Panc1 (cell line): ENCODE measurements around the gene MID2. TPM values are rescaled to one million over a fixed set of nuclear protein-coding genes. Genes with fewer than 3 reads are reported as not detected.

Source experiments
- ATAC-seq: fragments of 200-7000 bp; cut with Tn5 transposase; 2 replicates; pipeline ENCODE4 v1.9.1; 2020; ENCODE audit warnings: mild to moderate bottlenecking, moderate library complexity
- Bru-seq: library from RNA; stranded (reverse); fragments of 400-500 nt; gene quantifications from one replicate; lab custom pipeline; 2021; lab: Mats Ljungman, UMichigan
- BruChase-seq, 2 experiments: library from RNA; stranded (reverse); fragments of 400-500 nt; gene quantifications; one replicate each; lab custom pipeline; 2021; lab: Mats Ljungman, UMichigan
- BruUV-seq: library from RNA; stranded (reverse); fragments of 400-500 nt; replicated peaks from 2 replicates; lab custom pipeline; 2021; lab: Mats Ljungman, UMichigan
- CTCF ChIA-PET: fragments of 300-600 bp; sonication (Branson Sonifier 250); formaldehyde crosslinking; loops from one replicate; lab custom pipeline; 2022; ENCODE audit warnings: antibody characterized with exemption; lab: Charles Lee
- POLR2A ChIA-PET: fragments of 300-600 bp; sonication (Branson Sonifier 250); formaldehyde crosslinking; loops from one replicate; lab custom pipeline; 2022; ENCODE audit warnings: antibody characterized with exemption; lab: Charles Lee
- DNase-seq: peaks from one replicate; pipeline ENCODE4 v3.0.0-alpha.2; 2010; ENCODE audit warnings: low read depth, low spot score
- H3K27ac ChIP-seq: 2 replicates; pipeline ENCODE4 v1.5.1; 2011; ENCODE audit warnings: mild to moderate bottlenecking, low read length, inconsistent platforms
- H3K27me3 ChIP-seq: fragments of 200-500 bp; sonication (Bioruptor generic); 2 replicates; pipeline ENCODE4 v1.6.0; 2014; ENCODE audit warnings: low read length, inconsistent platforms; ENCODE audit not compliant: control insufficient read depth, insufficient read depth
- H3K36me3 ChIP-seq: fragments of 200-500 bp; sonication (Bioruptor generic); 2 replicates; pipeline ENCODE4 v1.5.1; 2014; ENCODE audit warnings: inconsistent platforms, mild to moderate bottlenecking, low read length, moderate library complexity; ENCODE audit not compliant: control insufficient read depth, insufficient read depth
- H3K4me1 ChIP-seq: 2 replicates; pipeline ENCODE4 v1.5.1; 2011; ENCODE audit warnings: inconsistent platforms, mild to moderate bottlenecking, low read length, moderate library complexity; ENCODE audit not compliant: control insufficient read depth, insufficient read depth
- H3K4me3 ChIP-seq, 2 experiments: 2 replicates each; pipeline ENCODE4 v1.5.1; 2011 to 2012; ENCODE audit warnings: low read depth in 2 of 2, low read length in 2 of 2, mild to moderate bottlenecking in 2 of 2, inconsistent platforms in 1 of 2, moderate library complexity in 1 of 2
- H3K9me3 ChIP-seq: fragments of 200-500 bp; sonication (Bioruptor generic); 2 replicates; pipeline ENCODE4 v1.5.1; 2014; ENCODE audit warnings: low read depth, mild to moderate bottlenecking, inconsistent platforms, low read length, moderate library complexity; ENCODE audit not compliant: control insufficient read depth, insufficient read depth
- POLR2AphosphoS5 ChIP-seq: IDR thresholded peaks from 2 replicates; pipeline ENCODE4 v1.6.1; 2012; ENCODE audit warnings: mild to moderate bottlenecking, low read depth, low read length, moderate library complexity
- REST ChIP-seq, 2 experiments: IDR thresholded peaks; 2 replicates each; pipeline ENCODE4 v1.6.1; 2011 to 2012; ENCODE audit warnings: low read depth in 2 of 2, control low read depth in 1 of 2, low read length in 1 of 2, mild to moderate bottlenecking in 1 of 2, moderate library complexity in 1 of 2; ENCODE audit not compliant: insufficient read depth in 1 of 2
- SIN3A ChIP-seq: IDR thresholded peaks from 2 replicates; pipeline ENCODE4 v1.6.1; 2012; ENCODE audit warnings: low read depth, mild to moderate bottlenecking, low read length, moderate library complexity, borderline replicate concordance; ENCODE audit not compliant: insufficient read depth
- TCF7L2 ChIP-seq: IDR thresholded peaks from 2 replicates; pipeline ENCODE4 v1.6.1; 2011; ENCODE audit warnings: mild to moderate bottlenecking, low read depth, low read length, inconsistent platforms
- in situ Hi-C: cut with HindIII; loops from 2 replicates; pipeline ENCODE4 v1.10.0; 2016; ENCODE audit warnings: low sequenced_read_pairs, low pct_unique_long_range_greater_than_20kb
- intact Hi-C: fragments of 100-400 bp; cut with micrococcal nuclease; formaldehyde crosslinking; loops from one replicate; pipeline ENCODE4 v1.10.0; 2022; ENCODE audit not compliant: unreplicated experiment
- long read RNA-seq: library from polyadenylated mRNA; unstranded; transcript quantifications from one replicate; pipeline ENCODE4 v2.0.0, GENCODE V29; 2021; ENCODE audit not compliant: unreplicated experiment
- polyA plus RNA-seq: library from polyadenylated mRNA; unstranded; fragments of >200 nt; gene quantifications from one replicate; pipeline ENCODE4 v1.2.1, GENCODE V29; 2012; ENCODE audit warnings: missing spikeins; ENCODE audit not compliant: insufficient read length
- total RNA-seq: library from RNA; stranded (reverse); gene quantifications from one replicate; pipeline ENCODE4 v1.2.1, GENCODE V29; 2021; ENCODE audit not compliant: unreplicated experiment
- TF ChIP-seq, protein P1 (sequence below): fragments of 450-650 bp; IDR thresholded peaks from 2 replicates; pipeline ENCODE4 v1.5.1; 2017; ENCODE audit warnings: mild to moderate bottlenecking

The MID2 gene, protein sequence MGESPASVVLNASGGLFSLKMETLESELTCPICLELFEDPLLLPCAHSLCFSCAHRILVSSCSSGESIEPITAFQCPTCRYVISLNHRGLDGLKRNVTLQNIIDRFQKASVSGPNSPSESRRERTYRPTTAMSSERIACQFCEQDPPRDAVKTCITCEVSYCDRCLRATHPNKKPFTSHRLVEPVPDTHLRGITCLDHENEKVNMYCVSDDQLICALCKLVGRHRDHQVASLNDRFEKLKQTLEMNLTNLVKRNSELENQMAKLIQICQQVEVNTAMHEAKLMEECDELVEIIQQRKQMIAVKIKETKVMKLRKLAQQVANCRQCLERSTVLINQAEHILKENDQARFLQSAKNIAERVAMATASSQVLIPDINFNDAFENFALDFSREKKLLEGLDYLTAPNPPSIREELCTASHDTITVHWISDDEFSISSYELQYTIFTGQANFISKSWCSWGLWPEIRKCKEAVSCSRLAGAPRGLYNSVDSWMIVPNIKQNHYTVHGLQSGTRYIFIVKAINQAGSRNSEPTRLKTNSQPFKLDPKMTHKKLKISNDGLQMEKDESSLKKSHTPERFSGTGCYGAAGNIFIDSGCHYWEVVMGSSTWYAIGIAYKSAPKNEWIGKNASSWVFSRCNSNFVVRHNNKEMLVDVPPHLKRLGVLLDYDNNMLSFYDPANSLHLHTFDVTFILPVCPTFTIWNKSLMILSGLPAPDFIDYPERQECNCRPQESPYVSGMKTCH
- total RNA-seq: 24.7 TPM
- 8.5 TPM for polyA plus RNA-seq
- percentile 69 among the genes with signal in this experiment for Bru-seq, nascent RNA
- percentile 66 among the genes with signal in this experiment for BruChase-seq, experiment 1, labeled RNA remaining after a 2-hour chase
- percentile 63 among the genes with signal in this experiment for BruChase-seq, experiment 2, labeled RNA remaining after a 6-hour chase
- long read RNA-seq, transcript MID2-202 (10 exons, 2,251 nt): major isoform, 12 of 21 reads
- long read RNA-seq, partial matches to known transcripts: 0 of 21 reads
- long read RNA-seq, other reads (novel, unspliced or antisense): 7 of 21 reads

- BruUV-seq: no TSS peak
- POLR2A ChIA-PET: no interaction called here
- intact Hi-C loops (no loop called here), in situ Hi-C loops (no loop called here)
- CTCF ChIA-PET: no interaction called here
- ATAC-seq (peak; percentile 81), DNase-seq (no peak)
- TF ChIP-seq SIN3A: no peak
- TF ChIP-seq REST (IDR thresholded peaks at IDR 0.05; ENCODE audit: insufficient read depth in 1 of 2, low read depth in 2 of 2, low read length in 1 of 2): no peak
- TF ChIP-seq, protein P1, sequence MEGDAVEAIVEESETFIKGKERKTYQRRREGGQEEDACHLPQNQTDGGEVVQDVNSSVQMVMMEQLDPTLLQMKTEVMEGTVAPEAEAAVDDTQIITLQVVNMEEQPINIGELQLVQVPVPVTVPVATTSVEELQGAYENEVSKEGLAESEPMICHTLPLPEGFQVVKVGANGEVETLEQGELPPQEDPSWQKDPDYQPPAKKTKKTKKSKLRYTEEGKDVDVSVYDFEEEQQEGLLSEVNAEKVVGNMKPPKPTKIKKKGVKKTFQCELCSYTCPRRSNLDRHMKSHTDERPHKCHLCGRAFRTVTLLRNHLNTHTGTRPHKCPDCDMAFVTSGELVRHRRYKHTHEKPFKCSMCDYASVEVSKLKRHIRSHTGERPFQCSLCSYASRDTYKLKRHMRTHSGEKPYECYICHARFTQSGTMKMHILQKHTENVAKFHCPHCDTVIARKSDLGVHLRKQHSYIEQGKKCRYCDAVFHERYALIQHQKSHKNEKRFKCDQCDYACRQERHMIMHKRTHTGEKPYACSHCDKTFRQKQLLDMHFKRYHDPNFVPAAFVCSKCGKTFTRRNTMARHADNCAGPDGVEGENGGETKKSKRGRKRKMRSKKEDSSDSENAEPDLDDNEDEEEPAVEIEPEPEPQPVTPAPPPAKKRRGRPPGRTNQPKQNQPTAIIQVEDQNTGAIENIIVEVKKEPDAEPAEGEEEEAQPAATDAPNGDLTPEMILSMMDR: no peak
- TF ChIP-seq POLR2AphosphoS5: no peak
- TF ChIP-seq TCF7L2: no peak
- H3K36me3 ChIP-seq: no peaks in the 10 kb centered on the region
- no peaks in the 10 kb centered on the region for H3K9me3 ChIP-seq
- H3K27ac ChIP-seq: peak within 1 kb of the TSS; percentile 89
- H3K4me1 ChIP-seq: peaks cover 10% of the 10 kb centered on the region
- H3K4me3 ChIP-seq: peak within 1 kb of the TSS; percentile 51 to 76
- no peaks in the 10 kb centered on the region for H3K27me3 ChIP-seq
Observed at GRCh38 chrX:107825698-107826237, at the start of gene MID2. Gene MID2 (plus strand): TSS chrX:107825866. CDS start chrX:107826427, 561 bp downstream.
